Tibial nerve (tissue), 3 donors: ENCODE results near the gene PTPRA.

Experiments used
- POLR2A ChIP-seq, 2 donors: fragments of 450-650 bp; IDR thresholded peaks; one replicate each; pipeline ENCODE4 v1.6.1; 2017; ENCODE audit warnings: antibody characterized with exemption in 2 of 2, mild to moderate bottlenecking in 2 of 2, moderate library complexity in 2 of 2
- TF ChIP-seq, protein P1 (sequence below), 5 experiments: fragments of 200-600 bp in 3 of 5; fragments of 450-650 bp in 2 of 5; sonication (generic) in 3 of 5; IDR thresholded peaks; one replicate each; pipeline ENCODE4 v1.5.1; 2016 to 2019; ENCODE audit warnings: antibody characterized with exemption in 5 of 5, mild to moderate bottlenecking in 3 of 5, moderate library complexity in 2 of 5

- TF ChIP-seq, protein P1, sequence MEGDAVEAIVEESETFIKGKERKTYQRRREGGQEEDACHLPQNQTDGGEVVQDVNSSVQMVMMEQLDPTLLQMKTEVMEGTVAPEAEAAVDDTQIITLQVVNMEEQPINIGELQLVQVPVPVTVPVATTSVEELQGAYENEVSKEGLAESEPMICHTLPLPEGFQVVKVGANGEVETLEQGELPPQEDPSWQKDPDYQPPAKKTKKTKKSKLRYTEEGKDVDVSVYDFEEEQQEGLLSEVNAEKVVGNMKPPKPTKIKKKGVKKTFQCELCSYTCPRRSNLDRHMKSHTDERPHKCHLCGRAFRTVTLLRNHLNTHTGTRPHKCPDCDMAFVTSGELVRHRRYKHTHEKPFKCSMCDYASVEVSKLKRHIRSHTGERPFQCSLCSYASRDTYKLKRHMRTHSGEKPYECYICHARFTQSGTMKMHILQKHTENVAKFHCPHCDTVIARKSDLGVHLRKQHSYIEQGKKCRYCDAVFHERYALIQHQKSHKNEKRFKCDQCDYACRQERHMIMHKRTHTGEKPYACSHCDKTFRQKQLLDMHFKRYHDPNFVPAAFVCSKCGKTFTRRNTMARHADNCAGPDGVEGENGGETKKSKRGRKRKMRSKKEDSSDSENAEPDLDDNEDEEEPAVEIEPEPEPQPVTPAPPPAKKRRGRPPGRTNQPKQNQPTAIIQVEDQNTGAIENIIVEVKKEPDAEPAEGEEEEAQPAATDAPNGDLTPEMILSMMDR (IDR thresholded peaks at IDR 0.05), result no peak
- no peak for TF ChIP-seq POLR2A (IDR thresholded peaks at IDR 0.05)
These were observed 130.1 kb downstream of the PTPRA start for GRCh38 chr20:3003416-3003815.
